Measurements from ENCODE around the gene SUSD6.
A peak's percentile ranks its signal among the peaks of the same experiment; 100 is the strongest.

Gene SUSD6

GRCh38 chr14:69611172-69612013 is at the start of gene SUSD6:
Gene SUSD6, plus strand, starts transcription at chr14:69611596. Its CDS starts 46,997 bp downstream, at chr14:69658593.
- no peak for TF ChIP-seq CTCF (conservative IDR thresholded peaks at IDR 0.05; ENCODE audit: low read length)

GRCh38 chr14:69561893-69562292 is 49.5 kb upstream of the SUSD6 start:
- no peak for TF ChIP-seq CTCF (conservative IDR thresholded peaks at IDR 0.05; ENCODE audit: low read length)
- DNase-seq (ENCODE audit: low read depth): no peak
- H3K4me3 ChIP-seq (ENCODE audit: low read length): no peak overlapping the region

More at GRCh38 chr14:69611172-69612013, at the start of gene SUSD6:
- H3K4me3 ChIP-seq (ENCODE audit: low read length): peak within 1 kb of the TSS; percentile 72
- peak; percentile 87 for DNase-seq (ENCODE audit: low read depth)

GRCh38 chr14:69567563-69567962 is 43.8 kb upstream of the SUSD6 start:
- TF ChIP-seq CTCF (conservative IDR thresholded peaks at IDR 0.05; ENCODE audit: low read length): no peak
- no peak for DNase-seq (ENCODE audit: low read depth)
- no peak overlapping the region for H3K4me3 ChIP-seq (ENCODE audit: low read length)

GRCh38 chr14:69569859-69570258 is 41.5 kb upstream of the SUSD6 start:
- no peak for TF ChIP-seq CTCF (conservative IDR thresholded peaks at IDR 0.05; ENCODE audit: low read length)
- DNase-seq (ENCODE audit: low read depth): no peak
- no peak overlapping the region for H3K4me3 ChIP-seq (ENCODE audit: low read length)

- no peak for TF ChIP-seq CTCF (conservative IDR thresholded peaks at IDR 0.05; ENCODE audit: low read length)
- no peak for DNase-seq (ENCODE audit: low read depth)
- no peak overlapping the region for H3K4me3 ChIP-seq (ENCODE audit: low read length)
These were observed 40.5 kb upstream of the SUSD6 start for GRCh38 chr14:69570836-69571330.

GRCh38 chr14:69571449-69572029 is 39.9 kb upstream of the SUSD6 start:
- no peak overlapping the region for H3K4me3 ChIP-seq (ENCODE audit: low read length)
- no peak for TF ChIP-seq CTCF (conservative IDR thresholded peaks at IDR 0.05; ENCODE audit: low read length)
- DNase-seq (ENCODE audit: low read depth): no peak

Data from AG10803 (cell line).